Suppressor macrophage treated with lipopolysaccharide for 1 hour (primary cell): ENCODE results near the gene ANXA11.
A peak's percentile ranks its signal among the peaks of the same experiment; 100 is the strongest.
"Not testable (repeated sequence)": the region's sequence is repeated elsewhere in the genome, so short reads cannot be mapped to it uniquely, and the experiment has no call there.

ENCODE experiments used
- DNase-seq, 3 donors: peaks; one replicate each; pipeline ENCODE4 v3.0.0-alpha.2; 2020 to 2022

ANXA11 gene

DNA sequence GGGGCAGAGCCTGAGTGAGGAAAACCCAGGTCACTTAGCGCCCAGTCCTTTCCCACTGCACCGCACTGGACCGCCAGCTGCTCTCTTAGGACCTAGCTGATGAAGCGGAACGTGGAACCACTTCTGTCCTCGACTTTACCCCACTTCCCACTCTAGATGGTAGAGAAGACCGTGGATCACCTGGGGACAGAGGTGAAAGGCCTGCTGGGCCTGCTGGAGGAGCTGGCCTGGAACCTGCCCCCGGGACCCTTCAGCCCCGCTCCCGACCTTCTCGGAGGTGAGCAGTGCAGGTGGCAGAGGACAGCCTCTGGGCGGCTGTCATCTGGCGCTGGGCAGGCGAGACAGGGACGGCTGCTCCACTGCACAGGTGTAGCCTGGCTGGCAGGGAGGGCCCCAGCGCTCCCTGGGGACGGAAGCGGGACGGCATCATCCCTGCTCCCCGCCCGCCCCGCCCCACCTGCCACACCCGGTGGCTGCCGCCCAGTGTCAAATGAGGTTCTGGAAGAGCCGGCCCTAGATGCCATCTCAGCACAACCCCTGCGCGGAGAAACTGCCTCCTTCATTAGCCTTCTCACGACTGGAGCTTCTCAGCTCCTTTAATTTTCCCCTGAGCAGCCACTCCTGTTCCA is 61.2 kb downstream of the ANXA11 start:
- DNase-seq = peak in 1 of 3 donors; percentile 16

DNA sequence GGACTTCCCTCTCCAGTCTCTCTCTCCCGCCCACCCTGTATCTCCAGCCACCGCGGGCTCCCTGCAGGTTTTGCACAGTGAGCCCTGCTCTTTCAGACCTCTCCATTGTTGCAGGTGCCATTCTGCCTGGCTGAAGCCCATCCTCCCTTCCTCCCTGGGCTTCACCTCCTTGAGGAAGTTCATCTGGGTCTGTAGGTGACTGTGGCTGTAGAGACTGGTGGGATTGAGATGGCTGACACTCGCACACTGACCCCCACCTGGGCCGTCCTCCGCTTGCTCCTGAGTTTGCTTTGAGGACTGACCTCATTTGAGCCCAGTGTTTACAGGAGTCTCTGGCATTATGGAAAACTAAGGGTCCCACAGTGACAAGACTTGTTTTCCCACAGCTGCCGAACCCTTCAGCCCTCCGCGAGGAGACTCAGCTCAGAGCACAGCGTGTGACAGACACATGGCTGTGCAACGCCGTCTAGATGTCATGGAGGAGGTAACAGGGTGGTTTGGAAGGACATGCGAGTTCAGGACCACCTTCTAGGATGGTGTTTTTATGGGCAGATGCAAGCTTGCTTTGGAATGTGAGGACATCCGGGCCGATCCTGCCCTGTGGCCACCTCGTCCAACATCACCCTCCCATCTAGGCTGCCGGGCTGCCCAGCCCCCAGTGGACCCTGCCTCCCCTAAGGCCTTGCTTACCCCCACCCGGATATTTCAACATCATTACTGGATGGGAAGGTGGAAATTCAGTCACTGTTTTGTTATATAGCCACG is 63.5 kb downstream of the ANXA11 start:
- no peak for DNase-seq

DNA sequence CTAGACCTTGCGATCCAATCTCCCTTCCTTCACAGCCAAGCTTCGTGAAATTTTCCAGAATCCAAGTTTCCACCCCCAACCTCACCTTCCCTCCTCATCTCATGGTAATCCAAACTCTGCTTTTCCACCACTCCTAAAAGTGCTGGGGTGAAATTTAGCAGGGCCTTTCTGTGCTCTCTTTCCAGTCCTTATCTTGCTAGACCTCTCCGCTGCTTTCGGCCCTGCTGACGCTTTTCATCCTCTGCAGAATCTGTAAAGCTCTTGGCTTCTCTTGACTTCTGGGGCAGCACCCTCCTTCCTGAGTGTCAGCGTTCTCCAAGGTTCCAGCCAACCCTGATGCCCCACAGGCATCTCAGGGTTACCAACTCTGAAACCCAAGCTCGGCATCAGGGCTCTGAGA is 65.1 kb downstream of the ANXA11 start:
- DNase-seq = no peak

DNA sequence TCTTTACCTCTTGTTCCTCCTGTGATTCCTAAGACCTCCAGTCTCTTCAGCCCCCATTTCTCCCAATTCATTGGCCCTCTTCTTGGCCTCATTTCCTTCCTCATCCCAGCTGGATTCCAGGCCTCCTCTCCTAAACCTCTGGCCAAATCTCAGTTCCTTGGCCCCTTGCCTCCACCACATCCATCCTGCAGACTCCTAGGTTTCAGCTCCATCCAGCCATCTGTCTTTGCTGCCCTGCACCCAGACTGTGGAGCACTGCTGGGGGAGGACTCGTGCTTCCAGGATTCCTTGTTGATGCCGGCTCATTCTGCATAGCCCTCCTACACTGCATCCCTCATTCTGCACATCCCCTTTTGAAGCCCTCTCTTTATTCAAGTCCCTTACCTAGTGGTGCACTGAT is 66.1 kb downstream of the ANXA11 start:
- DNase-seq = no peak

DNA sequence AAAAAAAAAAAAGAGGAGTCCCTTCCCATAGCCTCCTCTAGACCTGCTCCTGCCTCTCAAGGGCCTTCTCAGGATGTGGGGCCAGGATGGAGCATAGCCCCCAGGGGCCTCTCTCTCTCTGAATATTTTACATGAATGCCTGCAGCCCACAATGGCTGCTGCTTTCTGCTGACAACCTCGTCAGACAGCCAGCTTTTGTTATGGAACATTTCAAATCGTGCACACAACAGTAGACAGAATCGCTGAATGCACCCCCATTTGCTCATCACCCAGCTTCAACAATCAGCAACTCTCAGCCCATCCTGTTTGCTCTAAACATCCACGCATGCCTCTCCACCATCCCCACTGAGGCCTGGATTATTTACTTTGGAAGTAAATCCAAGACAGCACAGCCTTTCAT is 67.4 kb downstream of the ANXA11 start:
- no peak for DNase-seq

DNA sequence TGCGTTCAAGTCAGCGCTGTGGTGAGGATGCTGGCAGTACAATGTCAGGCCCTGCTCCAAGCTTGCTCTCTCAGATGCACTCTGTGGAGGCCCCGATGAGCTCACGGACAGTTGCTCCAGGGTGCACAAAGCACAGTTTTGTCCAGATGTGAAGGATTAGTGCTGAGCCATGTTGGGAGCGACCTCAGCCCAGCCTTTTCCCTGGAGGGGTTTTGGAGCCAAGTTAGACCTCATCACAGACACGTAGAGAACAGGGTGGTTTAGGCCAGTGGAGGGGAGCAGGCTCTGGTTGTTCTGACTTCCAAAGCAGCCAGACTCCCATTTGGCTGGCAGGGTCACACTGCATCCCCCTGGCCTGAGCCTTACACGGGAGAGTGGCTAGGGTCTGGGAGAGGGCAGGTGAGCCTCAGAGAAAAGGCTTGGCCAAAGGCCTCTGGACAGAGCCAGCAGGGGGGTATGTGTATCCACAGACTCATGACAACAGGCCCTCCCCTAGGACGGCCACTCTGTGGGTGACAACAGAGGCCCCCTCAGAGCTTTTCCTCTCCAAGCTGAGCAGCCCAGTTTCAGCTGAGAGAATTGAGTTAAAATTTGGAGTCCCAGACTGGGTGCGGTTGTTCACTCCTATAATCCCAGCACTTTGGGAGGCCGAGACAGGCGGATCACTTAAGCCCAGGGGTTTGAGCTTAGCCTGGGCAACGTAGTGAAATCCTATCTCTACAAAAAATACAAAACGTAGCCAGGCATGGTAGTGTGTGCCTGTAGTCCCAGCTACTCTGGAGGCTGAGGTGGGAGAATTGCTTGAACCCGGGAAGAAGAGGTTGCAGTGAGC is 68.1 kb downstream of the ANXA11 start:
- DNase-seq = no peak

DNA sequence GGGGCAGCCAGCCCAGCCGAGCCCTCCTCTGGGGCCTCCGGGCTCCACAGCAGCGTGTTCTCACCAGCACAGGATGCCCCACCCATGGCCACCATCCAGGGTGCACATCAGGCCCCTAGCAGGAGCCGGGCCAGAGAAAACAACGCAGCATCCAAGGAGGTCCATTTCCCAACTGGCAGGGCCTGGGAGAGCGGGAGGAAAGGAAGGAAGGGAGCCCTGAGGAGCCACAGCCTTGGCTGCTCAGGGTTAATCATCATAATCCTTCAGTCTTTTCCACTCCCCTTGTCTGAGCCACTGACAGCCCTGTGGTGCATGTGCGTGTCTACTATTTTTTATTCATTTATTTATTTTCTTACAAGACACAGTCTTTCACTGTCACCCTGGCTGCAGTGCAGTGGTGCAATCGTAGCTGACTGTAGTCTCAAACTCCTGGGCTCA is 69.2 kb downstream of the ANXA11 start:
- DNase-seq = no peak

DNA sequence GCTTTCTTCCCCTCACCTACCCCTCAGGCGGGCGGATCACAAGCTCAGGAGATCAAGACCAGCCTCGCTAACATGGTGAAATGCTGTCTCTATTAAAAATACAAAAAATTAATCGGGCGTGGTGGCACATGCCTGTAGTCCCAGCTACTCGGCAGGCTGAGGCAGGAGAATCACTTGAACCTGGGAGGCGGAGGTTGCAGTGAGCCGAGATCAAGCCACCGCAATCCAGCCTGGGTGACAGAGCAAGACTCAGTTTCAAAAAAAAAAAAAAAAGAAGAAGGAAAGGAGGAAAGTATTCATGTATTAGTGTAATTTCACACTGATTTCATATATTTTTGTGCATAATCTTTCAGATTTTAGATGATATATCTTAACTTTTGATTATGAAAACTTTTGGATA is 71.7 kb downstream of the ANXA11 start:
- not testable (repeated sequence) for DNase-seq

DNA sequence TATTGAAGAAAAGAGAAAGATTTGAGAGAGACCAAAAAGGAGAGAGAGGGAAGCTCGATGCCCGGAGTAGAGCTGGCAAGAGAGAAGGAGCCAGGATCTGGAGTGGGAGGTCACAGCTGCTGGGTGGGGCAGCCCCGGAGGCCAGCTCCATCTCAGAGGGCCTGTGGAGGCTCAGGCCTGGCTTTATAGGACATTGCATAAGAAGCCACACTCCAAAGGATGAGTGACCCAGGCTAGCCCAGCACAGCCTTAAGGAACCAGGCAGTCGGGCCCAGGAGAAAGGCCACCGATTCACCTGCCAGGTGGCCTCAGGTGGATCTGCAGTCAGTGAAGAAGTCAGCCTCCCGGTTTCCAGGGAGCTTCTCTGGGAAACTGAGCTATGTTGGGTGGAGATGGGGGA is 72.1 kb downstream of the ANXA11 start:
- DNase-seq = no peak

DNA sequence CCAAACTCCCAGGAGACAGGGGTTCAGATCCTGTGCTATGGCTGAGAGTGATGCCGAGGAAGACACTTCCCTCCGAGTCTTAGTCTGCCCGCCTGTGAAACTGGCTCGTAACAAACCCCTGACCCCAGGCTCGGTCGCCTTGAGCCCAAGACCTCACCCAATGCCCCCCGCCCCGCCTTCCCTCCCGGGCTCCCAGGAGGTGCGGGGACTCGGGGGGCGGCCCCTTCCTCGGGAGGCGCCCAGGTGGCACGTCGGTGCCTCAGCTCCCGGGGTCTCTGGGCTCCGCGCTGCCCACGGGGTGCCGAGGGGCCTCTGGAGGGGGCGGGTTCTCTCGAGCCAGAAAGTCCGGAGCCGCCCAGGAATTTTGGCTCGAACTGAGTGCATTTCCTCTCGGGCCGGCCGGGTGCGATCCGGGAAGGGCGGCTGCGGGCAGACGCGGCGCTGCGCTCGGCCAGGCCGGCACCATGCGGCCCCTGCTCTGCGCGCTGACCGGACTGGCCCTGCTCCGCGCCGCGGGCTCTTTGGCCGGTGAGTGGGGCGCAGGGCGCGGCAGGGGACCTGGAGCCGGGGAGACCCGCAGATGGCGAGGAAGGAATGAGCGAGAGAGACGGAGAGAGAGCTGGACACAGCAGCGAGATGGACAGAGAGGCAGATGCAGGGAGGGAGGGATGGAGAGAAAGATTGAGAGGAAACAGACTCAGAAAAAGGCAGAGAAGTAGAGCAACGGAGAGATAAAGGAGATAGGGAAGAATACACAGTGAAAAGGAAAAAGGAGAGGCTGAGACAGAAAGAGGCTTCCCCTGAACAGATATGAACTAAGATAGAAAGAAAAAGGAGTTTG is 72.8 kb downstream of the ANXA11 start, which contains the start of gene PLAC9:
Gene PLAC9, plus strand, starts transcription at position 432 of the 841 bp plus-strand sequence. Its CDS starts 33 bp downstream, at position 465.
- DNase-seq = peak in 2 of 3 donors; percentile 14 to 48

DNA sequence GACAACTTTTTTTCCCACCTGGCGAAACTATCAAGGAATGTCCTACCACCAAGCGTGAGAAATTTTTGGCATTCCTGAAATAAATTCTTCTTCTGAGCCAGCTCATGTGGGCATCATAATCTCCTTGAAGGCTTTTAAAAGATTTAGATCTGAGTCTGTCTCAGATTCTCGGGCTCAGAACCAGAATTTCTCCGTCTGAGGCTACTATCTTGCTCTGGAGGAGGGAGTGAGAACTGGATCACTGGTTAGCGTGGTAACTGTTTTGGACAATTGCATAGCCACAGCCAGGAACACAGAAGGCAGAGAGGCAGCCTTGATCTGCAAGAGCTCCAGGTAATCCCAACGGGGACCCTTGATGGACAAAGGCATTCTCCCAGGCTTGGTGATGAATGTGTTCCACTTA is 73.8 kb downstream of the ANXA11 start:
- DNase-seq = no peak

DNA sequence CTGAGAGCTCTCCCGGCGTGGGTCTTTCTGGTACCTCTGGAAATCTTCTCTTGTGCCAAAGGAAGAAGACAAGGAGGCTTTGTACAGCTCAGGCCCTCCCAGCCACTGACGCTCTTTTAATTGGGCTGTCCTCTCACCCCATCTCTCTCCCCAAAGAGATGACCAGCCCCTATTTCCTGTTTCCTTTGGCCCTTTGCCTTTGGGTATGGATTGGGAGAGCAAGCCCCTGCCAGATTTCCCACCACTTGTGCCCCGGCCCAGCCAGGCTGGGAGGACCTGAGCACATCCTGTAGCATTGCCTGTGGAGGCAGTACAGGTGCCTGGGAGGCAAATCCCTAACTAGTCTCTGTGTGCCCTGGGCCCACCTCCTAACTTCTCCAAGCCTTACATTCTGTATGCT is 78.5 kb downstream of the ANXA11 start:
- DNase-seq = no peak

DNA sequence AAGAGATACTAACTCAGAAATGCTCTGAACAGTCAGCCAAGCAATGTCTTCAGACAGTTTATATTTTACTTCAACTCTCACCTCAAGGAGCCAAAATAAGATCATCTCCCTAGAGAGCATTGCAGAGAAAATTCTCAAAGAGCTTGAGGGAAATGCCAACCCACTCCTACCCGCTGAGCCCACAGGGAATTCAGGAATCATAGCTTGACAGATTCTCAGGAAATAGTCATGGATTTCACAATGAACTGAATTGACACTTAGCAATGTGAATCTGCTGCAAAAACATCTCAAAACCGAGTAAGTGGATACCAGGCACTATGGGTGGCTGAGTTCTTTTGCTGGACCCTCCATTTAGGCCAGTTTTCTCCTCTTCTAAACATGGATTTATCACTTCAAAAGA is 82.6 kb downstream of the ANXA11 start:
- no peak for DNase-seq

DNA sequence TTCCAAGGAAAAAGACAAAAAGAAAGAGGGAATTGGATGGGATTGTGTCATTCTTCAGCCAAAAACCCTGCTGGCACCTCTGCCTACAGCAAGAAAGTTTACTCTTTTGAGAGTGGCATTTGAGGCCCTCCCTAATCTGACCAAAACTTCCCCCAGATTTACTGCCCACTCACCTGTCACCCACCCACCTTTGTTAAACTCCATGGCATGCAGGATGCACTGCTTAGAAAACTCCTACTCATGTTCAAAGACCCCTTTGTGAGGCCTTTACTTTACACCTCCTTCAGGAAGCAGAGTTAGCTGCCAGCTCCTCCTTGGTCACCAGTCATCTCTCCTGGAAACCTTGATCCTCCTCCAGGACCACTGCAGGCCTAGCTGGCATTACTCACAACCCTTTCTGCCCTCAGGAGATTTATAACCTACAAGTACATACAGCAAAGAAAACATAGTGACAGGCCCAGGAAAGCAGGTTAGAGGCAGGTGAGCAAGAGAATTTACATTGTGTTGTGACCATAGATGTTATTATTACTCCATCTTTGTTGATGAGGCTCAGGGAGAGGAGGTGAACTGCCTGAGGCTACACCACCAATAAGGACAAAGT is 83.1 kb downstream of the ANXA11 start:
- no peak for DNase-seq

DNA sequence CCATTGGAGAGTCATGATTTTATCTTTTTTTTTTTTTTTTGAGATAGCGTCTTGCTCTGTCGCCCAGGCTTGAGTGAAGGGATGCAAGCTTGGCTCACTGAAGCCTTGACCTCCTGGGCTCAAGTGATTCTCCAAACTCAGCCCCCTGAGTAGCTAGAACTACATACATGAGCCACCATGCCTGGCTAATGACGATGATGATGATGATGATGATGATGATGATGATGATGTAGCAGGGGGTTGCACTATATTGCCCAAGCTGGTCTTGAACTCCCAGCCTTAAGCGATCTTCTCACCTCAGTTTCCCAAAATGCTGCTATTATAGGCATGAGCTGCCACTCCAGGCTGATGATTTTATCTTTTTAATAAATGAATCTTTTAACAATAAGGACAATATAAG is 86.7 kb downstream of the ANXA11 start:
- no peak for DNase-seq

DNA sequence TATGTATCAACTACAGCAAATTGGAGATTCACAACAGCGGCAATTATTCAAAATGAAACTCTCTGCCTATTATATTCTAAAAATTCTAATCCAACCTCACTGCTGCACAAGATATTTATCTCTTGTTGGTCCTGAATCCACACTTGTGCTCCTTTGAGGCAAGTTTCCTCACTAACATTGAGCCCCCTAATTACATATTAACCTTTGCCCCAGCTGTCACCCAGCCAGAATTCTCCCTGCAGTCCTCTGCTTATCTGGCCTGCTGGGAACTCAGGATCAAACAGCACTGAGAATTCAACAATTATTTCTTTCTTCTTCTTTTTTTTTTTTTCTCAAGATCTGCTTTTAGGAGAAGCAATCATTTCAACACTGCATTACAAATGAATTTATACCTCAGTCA is 94.4 kb downstream of the ANXA11 start:
- DNase-seq = no peak

DNA sequence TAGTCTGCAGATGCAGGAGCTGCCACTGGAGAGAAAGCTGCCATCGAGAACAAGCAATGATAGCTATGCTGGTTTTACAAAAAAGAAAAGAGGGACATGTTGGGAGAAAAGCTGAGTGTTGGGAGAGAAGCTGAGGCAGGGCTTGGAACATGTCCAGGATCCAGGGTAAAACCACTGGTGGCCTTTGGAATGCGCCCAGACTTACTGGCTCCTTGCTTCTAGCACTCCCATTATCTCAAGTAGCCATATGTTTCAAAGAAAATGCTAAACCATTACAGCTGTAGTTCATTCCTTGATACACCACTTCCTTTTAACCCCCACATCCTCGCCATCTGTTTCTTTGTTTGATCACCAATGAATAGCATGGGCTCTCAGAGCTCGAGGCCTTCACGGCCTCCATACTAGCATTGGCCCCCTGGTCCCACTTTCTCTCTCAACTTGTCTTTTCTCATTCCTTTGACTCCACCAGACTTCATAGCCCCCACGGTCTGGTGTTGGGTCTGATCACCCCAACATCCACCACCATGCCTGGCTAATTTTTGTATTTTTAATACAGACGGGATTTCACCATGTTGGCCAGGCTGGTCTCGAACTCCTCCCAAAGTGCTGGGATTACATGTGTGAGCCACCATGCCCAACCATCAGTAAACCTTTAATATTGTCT is 96.6 kb downstream of the ANXA11 start:
- DNase-seq = peak in 1 of 3 donors; percentile 4

DNA sequence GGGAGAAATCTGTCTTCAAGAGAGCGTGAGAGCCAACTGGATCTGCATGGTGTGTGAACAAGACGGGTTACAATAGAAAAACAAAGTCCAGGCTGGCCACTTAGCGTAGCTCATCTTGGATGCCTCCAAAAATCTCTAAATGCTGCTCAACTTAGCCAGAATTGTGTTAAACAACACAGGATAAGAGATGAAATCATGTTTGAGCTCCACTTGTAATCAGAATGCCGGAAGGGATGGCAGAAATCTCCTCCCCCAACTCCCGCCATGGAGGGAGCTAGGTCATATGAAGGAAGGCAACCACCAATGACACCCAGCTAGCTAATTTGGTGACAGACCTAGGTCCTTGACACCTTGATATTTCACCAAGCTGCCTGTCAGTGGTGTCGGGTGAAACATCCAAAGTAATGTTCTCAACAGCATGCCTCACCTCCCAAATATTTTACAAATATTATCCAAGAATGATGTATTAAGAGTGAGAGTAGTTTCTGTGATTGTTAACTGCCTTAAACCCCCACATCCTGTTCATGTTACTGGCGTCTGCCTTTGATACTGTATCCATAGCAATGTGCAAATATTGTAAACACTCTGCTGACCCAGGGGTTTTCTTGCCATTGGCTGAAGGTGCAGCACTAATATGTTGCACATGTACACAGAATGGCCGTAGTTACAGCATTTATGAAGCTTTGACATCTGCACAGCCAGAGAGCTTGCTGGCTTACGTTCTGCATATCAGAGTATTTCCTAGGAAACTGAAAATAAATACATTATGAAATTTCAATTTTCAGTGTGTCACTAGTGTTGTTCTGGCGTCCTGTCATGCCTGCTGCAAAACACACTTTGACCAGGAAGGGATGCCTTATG is 101.0 kb downstream of the ANXA11 start:
- DNase-seq = no peak
